Measurements from ENCODE around the gene YIF1A.

- no peak for TF ChIP-seq FOS (IDR thresholded peaks at IDR 0.05; ENCODE audit: low read depth, low read length)
- no peak for TF ChIP-seq CTCF (conservative IDR thresholded peaks at IDR 0.05; ENCODE audit: low read depth, low read length)
- no peak for TF ChIP-seq RAD21 (IDR thresholded peaks at IDR 0.05; ENCODE audit: low read length)
- TF ChIP-seq NFE2L2 (IDR thresholded peaks at IDR 0.05; ENCODE audit: low read depth, low read length), result no peak
- no peak for TF ChIP-seq SMC3 (IDR thresholded peaks at IDR 0.05; ENCODE audit: low read depth, low read length)
- no peak for TF ChIP-seq POLR2A (IDR thresholded peaks at IDR 0.05; ENCODE audit: low read depth, low read length)
- no peak for TF ChIP-seq BHLHE40 (IDR thresholded peaks at IDR 0.05; ENCODE audit: low read depth, low read length)
- TF ChIP-seq RFX5 (IDR thresholded peaks at IDR 0.05; ENCODE audit: low read depth, low read length), result no peak
- TF ChIP-seq MXI1 (IDR thresholded peaks at IDR 0.05; ENCODE audit: borderline replicate concordance, low read depth, low read length), result no peak
- TF ChIP-seq USF2 (IDR thresholded peaks at IDR 0.05; ENCODE audit: low read depth, low read length), result no peak
- TF ChIP-seq ELK1 (IDR thresholded peaks at IDR 0.05; ENCODE audit: borderline replicate concordance, low read depth, low read length), result no peak
- no peak for TF ChIP-seq CEBPB (IDR thresholded peaks at IDR 0.05; ENCODE audit: low read depth, low read length)
- no peak for TF ChIP-seq RCOR1 (IDR thresholded peaks at IDR 0.05; ENCODE audit: insufficient replicate concordance, low read length)
Measured at GRCh38 chr11:66247801-66248200, 41.1 kb downstream of the YIF1A start.
